ENCODE measurements around the gene GPR82.
"Not testable (repeated sequence)": the region's sequence is repeated elsewhere in the genome, so short reads cannot be mapped to it uniquely, and the experiment has no call there.

The GPR82 gene

DNA sequence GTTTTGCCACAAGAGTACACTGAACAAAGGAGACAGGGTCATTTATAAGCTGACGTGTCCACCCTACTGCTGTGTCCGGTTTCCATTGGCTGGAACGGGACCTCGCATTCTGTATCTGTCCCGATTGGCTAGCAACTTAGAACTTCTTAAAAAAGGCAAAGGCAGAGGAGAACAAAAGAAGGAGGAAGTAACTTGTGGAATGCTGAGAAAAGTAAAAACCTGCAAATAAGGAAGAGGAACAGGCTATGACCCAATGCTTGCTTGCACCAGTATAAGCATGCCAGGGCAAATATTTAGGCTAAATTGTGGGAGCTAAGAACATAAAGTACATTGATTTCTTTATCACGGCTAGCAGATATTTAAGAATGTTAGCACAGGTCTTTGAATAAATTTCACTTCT, 4.4 kb upstream of the GPR82 start:
- DNase-seq, ATAC-seq: not testable (repeated sequence)

- peak; percentile 63 for DNase-seq
Observed at GRCh38 chrX:41720125-41720779, 3.7 kb upstream of the GPR82 start.

GRCh38 chrX:41721590-41721989, 2.4 kb upstream of the GPR82 start:
- ATAC-seq, result peak; percentile 70
- no peak for DNase-seq

More at GRCh38 chrX:41720125-41720779, 3.7 kb upstream of the GPR82 start:
- ATAC-seq, result peak; percentile 83

GRCh38 chrX:41722214-41722613, 1.8 kb upstream of the GPR82 start:
- ATAC-seq (no peak), DNase-seq (no peak)

- ATAC-seq (no peak), DNase-seq (no peak)
Observed at GRCh38 chrX:41722816-41723618, 964 bp upstream of the GPR82 start.

DNA sequence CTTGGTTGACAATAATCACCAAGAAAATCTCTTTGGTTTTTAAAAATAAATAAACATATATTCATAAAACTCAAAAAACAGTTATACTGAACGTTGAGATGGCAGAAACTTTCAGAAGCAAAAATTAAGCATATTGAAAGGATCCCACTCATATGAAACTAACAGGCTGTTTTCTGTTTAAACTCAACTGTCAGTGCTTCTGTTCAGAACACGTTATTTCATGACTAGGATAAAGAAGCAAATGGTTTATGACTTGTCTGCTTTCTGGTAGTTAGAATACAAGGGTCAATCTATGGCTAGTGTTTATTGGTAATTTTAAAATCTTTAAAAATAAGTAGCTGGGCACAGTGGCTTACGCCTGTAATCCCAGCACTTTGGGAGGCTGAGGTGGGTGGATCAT, 4.1 kb downstream of the GPR82 start:
- ATAC-seq (no peak), DNase-seq (no peak)

DNA sequence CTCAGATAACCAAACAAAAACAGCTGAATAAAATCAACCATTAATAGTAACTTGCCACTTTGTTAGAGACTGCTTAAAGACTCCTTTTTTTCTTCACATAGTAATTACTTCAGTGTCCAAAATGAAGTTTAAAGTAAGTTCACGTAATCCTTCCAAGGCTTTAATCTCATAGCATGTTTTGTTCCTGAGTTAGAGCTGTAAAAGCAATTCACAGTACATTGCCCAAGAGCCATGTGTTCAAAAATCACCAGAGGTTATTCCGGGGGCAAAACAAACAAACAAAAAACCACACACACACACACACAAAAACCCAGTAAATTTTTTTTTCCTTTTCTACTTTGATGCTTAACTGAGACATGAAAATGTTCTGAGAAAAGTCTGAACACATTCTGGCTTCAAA, 6.1 kb downstream of the GPR82 start:
- DNase-seq (no peak), ATAC-seq (no peak)

DNA sequence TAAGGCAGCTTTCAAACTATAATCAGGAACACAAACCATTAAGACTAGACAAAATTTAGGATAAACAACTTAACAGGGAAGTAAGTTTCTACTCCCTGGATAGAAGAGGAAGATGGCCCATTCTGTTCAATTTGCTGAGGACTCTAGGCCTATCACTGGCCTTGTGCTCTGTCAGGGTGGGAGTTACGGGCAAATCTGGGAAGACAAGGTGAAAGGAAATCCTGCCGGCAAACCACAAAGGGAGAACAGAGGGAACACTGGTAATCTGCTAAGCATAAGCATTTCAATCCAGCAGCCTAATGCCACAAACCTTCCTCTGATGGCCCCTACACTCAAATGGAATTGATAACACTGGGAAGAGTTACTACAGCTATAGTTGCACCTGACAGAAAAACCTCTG, 8.3 kb downstream of the GPR82 start:
- no peak for DNase-seq
- no peak for ATAC-seq

DNA sequence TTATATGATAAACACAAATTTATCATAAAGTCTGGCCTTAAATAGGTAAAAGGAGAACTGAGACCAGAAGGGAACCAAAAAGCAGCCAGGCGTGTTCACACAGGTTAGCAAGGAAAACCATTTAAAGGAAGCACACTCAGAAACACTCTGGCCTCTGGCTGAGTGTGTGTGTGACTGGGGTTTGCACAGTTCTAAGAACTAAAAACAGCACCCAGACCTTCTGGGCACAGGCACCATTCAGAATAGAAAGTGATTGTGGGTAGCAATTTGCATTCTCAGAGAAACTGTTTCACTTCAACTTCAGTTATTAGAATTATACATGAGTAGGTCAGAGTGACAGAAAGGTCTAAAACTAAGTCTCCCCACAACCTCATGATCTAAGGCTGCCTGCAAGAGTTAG, 10.0 kb downstream of the GPR82 start:
- peak; percentile 92 for ATAC-seq
- peak; percentile 17 for DNase-seq

GRCh38 chrX:41734530-41734929, 10.5 kb downstream of the GPR82 start:
- ATAC-seq (peak; percentile 36), DNase-seq (no peak)

GRCh38 chrX:41737065-41737464, 13.1 kb downstream of the GPR82 start:
- ATAC-seq, result peak; percentile 44
- peak; percentile 27 for DNase-seq

- DNase-seq, result no peak
- no peak for ATAC-seq
Observed at GRCh38 chrX:41739871-41740270, 15.9 kb downstream of the GPR82 start.

DNA sequence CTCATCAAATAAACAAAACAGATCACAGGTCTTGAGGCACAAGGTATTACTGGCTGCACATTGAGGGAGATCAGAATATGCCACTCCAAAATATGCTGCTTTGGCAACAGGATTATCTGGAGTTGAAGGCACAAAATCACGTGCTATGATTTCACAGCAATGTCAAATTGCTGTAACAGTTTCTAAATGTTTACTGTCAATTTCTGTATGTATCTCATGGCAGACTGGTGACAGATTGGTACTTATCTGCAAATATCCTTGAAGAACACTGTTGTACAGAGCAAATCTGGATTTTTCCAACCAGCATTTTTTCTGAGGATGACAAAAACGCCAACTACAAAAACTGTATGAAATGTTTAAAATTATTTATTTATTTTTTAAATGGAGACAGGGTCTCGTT, 26.7 kb downstream of the GPR82 start:
- ATAC-seq (no peak), DNase-seq (no peak)

- ATAC-seq, result no peak
- DNase-seq, result no peak
Observed at GRCh38 chrX:41758401-41758800, 34.4 kb downstream of the GPR82 start.

- no peak for DNase-seq
- ATAC-seq, result no peak
Observed at GRCh38 chrX:41759817-41760216, 35.8 kb downstream of the GPR82 start.

DNA sequence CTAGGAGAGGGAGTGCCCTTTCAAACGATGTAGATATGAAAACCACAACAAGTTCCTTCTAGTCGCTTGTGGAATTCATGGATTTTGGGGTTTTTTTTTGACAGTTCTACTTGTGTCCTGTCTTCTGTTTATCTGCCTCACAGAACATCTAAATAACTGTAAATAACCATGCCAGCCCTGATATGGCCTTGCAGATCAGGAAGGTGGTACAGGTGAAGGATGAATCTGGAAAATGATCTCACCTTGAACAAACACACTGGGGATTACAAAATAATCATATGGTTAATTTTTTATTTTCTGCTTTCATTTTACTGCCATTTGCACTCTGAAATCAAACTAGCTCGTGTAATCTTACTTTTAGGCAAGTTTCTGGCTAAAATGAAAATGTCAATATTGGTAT, 37.2 kb downstream of the GPR82 start:
- DNase-seq (no peak), ATAC-seq (no peak)

GRCh38 chrX:41761702-41762101, 37.7 kb downstream of the GPR82 start:
- ATAC-seq (no peak), DNase-seq (no peak)

DNA sequence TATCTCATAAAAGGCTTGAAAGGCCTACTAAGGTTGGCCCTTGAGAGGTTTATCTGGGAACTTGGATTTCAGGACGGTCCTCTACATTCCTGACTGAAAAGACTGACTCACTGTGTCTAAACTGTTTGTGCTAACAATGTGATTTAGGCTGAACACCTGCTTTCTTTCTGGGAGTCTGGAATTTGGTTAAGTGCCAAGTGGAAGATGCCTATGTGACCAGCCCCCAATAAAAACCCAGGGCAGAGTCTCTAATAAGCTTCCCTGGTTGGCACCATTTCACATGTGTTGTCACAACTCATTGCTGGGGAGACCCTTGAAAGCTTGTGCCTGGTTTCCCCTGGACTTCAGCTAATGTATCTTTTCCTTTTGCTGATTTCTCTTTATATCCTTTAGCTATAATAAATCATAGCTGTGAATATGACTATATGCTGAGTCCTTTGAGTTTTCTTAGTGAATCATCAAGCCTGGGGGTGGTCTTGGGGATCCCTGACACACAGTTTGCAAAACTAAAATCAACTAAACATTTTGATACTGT, 55.1 kb downstream of the GPR82 start:
- no peak for ATAC-seq
- no peak for DNase-seq
